GM23248 (cell line): ENCODE measurements around the gene ATP9A. TPM values are rescaled to one million over a fixed set of nuclear protein-coding genes. Genes with fewer than 3 reads are reported as not detected.

Experiments
- DNase-seq: peaks from one replicate; pipeline ENCODE4 v3.0.0-alpha.2; 2015
- H2AFZ ChIP-seq: fragments of 200-600 bp; sonication (generic); 2 replicates; pipeline ENCODE4 v1.6.1; 2016; ENCODE audit warnings: antibody characterized with exemption
- H3F3A ChIP-seq: fragments of 200-600 bp; sonication (generic); 2 replicates; pipeline ENCODE4 v1.6.1; 2016; ENCODE audit warnings: mild to moderate bottlenecking, antibody characterized with exemption, mixed run types; ENCODE audit not compliant: insufficient read depth
- H3K27ac ChIP-seq: fragments of 200-600 bp; sonication (generic); 2 replicates; pipeline ENCODE4 v1.5.1; 2016; ENCODE audit warnings: mild to moderate bottlenecking
- H3K27me3 ChIP-seq: fragments of 200-600 bp; sonication (generic); replicated peaks from 2 replicates; pipeline ENCODE4 v1.6.1; 2016; ENCODE audit warnings: mild to moderate bottlenecking; ENCODE audit not compliant: insufficient read depth
- H3K36me3 ChIP-seq: fragments of 200-600 bp; sonication (generic); 2 replicates; pipeline ENCODE4 v1.6.1; 2016; ENCODE audit warnings: low read depth, mild to moderate bottlenecking
- H3K4me1 ChIP-seq: fragments of 200-600 bp; sonication (generic); 2 replicates; pipeline ENCODE4 v1.6.1; 2016; ENCODE audit warnings: mild to moderate bottlenecking; ENCODE audit not compliant: insufficient read depth
- H3K4me2 ChIP-seq: fragments of 200-600 bp; sonication (generic); one replicate; pipeline ENCODE4 v1.6.1; 2016; ENCODE audit warnings: mild to moderate bottlenecking; ENCODE audit not compliant: unreplicated experiment
- H3K4me3 ChIP-seq: fragments of 200-600 bp; sonication (generic); 2 replicates; pipeline ENCODE4 v1.5.1; 2016; ENCODE audit warnings: mild to moderate bottlenecking
- H3K79me2 ChIP-seq: fragments of 200-600 bp; sonication (generic); 2 replicates; pipeline ENCODE4 v1.6.1; 2016; ENCODE audit warnings: mild to moderate bottlenecking; ENCODE audit not compliant: insufficient read depth
- H3K9ac ChIP-seq: fragments of 200-600 bp; sonication (generic); 2 replicates; pipeline ENCODE4 v1.6.1; 2016; ENCODE audit warnings: mild to moderate bottlenecking
- H3K9me2 ChIP-seq: fragments of 200-600 bp; sonication (generic); 2 replicates; pipeline ENCODE4 v1.6.1; 2016; ENCODE audit warnings: mixed run types, mild to moderate bottlenecking, moderate library complexity; ENCODE audit not compliant: insufficient read depth
- H3K9me3 ChIP-seq: fragments of 200-600 bp; sonication (generic); one replicate; pipeline ENCODE4 v1.6.1; 2017; ENCODE audit warnings: low read depth
- H4K20me1 ChIP-seq: fragments of 200-600 bp; sonication (generic); 2 replicates; pipeline ENCODE4 v1.6.0; 2016; ENCODE audit not compliant: insufficient read depth
- EZH2 ChIP-seq: fragments of 200-600 bp; sonication (generic); IDR thresholded peaks from 2 replicates; pipeline ENCODE4 v1.6.1; 2018; ENCODE audit warnings: antibody characterized with exemption, mild to moderate bottlenecking; ENCODE audit not compliant: insufficient read depth, poor library complexity, severe bottlenecking
- EZH2phosphoT487 ChIP-seq: fragments of 200-600 bp; sonication (generic); IDR thresholded peaks from 2 replicates; pipeline ENCODE4 v1.6.1; 2018; ENCODE audit warnings: antibody characterized with exemption, moderate library complexity, mild to moderate bottlenecking, low read depth; ENCODE audit not compliant: insufficient read depth
- WGBS, 2 experiments: methylation state at CpG; one replicate each; pipeline ENCODE4 v1.1.6; 2015 to 2017; ENCODE audit warnings: low lambda C conversion rate in 2 of 2, low coverage in 1 of 2; ENCODE audit errors: missing lambda C conversion rate in 2 of 2; 5-methylcytosine and 5-hydroxymethylcytosine counted together
- in situ Hi-C: fragments of 300-500 bp; cut with MboI; formaldehyde crosslinking; loops from 2 replicates; pipeline ENCODE4 v1.15.0; 2020
- polyA plus RNA-seq: library from polyadenylated mRNA; unstranded; fragments of >200 nt; fragmentation: Nextera tagmentation; extraction: Ambion mirVana; gene quantifications from 2 replicates; pipeline ENCODE4 v1.2.1, GENCODE V29; 2016
- total RNA-seq: library from RNA; depleted of rRNA; stranded (reverse); fragments of >200 nt; shearing (Covaris generic); gene quantifications from 2 replicates; pipeline ENCODE4 v1.2.3, GENCODE V29; 2014

ATP9A gene
- total and polyA plus RNA-seq, 2 experiments from 2014 or later = 6.9 to 15.9 TPM

- no peak overlapping the region for H3K4me3 ChIP-seq
- no peaks in the 10 kb centered on the region for H3K9me2 ChIP-seq
- H3K36me3 ChIP-seq = no peaks in the 10 kb centered on the region
- H3K9me3 ChIP-seq = no peaks in the 10 kb centered on the region
- no peaks in the 10 kb centered on the region for H3F3A ChIP-seq
- no peaks in the 10 kb centered on the region for H3K79me2 ChIP-seq
- no peak overlapping the region for H2AFZ ChIP-seq
- WGBS, 2 experiments = 92 to 94% methylated on average over 8 of the region's 8 CpGs
- no peaks in the 10 kb centered on the region for H3K4me1 ChIP-seq
- DNase-seq = no peak
- no peak overlapping the region for H3K9ac ChIP-seq
- no peak overlapping the region for H3K4me2 ChIP-seq
- H3K27me3 ChIP-seq = no peaks in the 10 kb centered on the region
- no peaks in the 10 kb centered on the region for H4K20me1 ChIP-seq
- no peak for TF ChIP-seq EZH2
- no peak for TF ChIP-seq EZH2phosphoT487
- no peak overlapping the region for H3K27ac ChIP-seq
- in situ Hi-C loops = no loop called here
Observed at GRCh38 chr20:51637241-51637640, 130.9 kb downstream of the ATP9A start.

GRCh38 chr20:51636123-51636522 lies 132.1 kb downstream of the ATP9A start:
- Histone ChIP-seq H3K27ac (no peak overlapping the region), H3K4me1 (peaks cover 6% of the 10 kb centered on the region), H3K9me2 (no peaks in the 10 kb centered on the region), H3K4me2 (no peak overlapping the region), H3K9me3 (no peaks in the 10 kb centered on the region), H3K79me2 (no peaks in the 10 kb centered on the region), H2AFZ (no peak overlapping the region), H3K27me3 (no peaks in the 10 kb centered on the region), H3K4me3 (no peak overlapping the region), H3K9ac (no peak overlapping the region), H3F3A (peaks cover 1% of the 10 kb centered on the region; the same call in 1 of the 2 replicates), H3K36me3 (no peaks in the 10 kb centered on the region), H4K20me1 (no peaks in the 10 kb centered on the region)
- in situ Hi-C loops = no loop called here
- no peak for DNase-seq
- 93% methylated on average over 8 of the region's 8 CpGs for WGBS, 2 experiments
- TF ChIP-seq EZH2 (no peak), EZH2phosphoT487 (no peak)

GRCh38 chr20:51635680-51636079 lies 132.5 kb downstream of the ATP9A start:
- Histone ChIP-seq H3K36me3 (no peaks in the 10 kb centered on the region), H3K9ac (no peak overlapping the region), H3K27ac (no peak overlapping the region), H3F3A (peaks cover 6% of the 10 kb centered on the region), H3K4me1 (peaks cover 11% of the 10 kb centered on the region), H3K27me3 (no peaks in the 10 kb centered on the region), H3K79me2 (no peaks in the 10 kb centered on the region), H3K4me3 (no peak overlapping the region), H3K9me2 (no peaks in the 10 kb centered on the region), H2AFZ (no peak overlapping the region), H3K4me2 (no peak overlapping the region), H4K20me1 (no peaks in the 10 kb centered on the region), H3K9me3 (no peaks in the 10 kb centered on the region)
- no peak for DNase-seq
- no peak for TF ChIP-seq EZH2
- TF ChIP-seq EZH2phosphoT487 = no peak
- in situ Hi-C loops = no loop called here
- 95 to 98% methylated on average over 2 of the region's 2 CpGs for WGBS, 2 experiments

- in situ Hi-C loops = no loop called here
- no peaks in the 10 kb centered on the region for H3K9me2 ChIP-seq
- H3K9ac ChIP-seq = no peak overlapping the region
- no peaks in the 10 kb centered on the region for H3K36me3 ChIP-seq
- H3K4me1 ChIP-seq = peaks cover 15% of the 10 kb centered on the region
- WGBS, 2 experiments = 85 to 88% methylated on average over 5 of the region's 5 CpGs
- no peak overlapping the region for H3K27ac ChIP-seq
- H3K27me3 ChIP-seq = no peaks in the 10 kb centered on the region
- no peak for TF ChIP-seq EZH2
- TF ChIP-seq EZH2phosphoT487 = no peak
- DNase-seq = no peak
- no peaks in the 10 kb centered on the region for H3K79me2 ChIP-seq
- no peaks in the 10 kb centered on the region for H3K9me3 ChIP-seq
- no peak overlapping the region for H2AFZ ChIP-seq
- H3K4me2 ChIP-seq = no peak overlapping the region
- no peak overlapping the region for H3K4me3 ChIP-seq
- H3F3A ChIP-seq = peaks cover 14% of the 10 kb centered on the region
- no peaks in the 10 kb centered on the region for H4K20me1 ChIP-seq
Observed at GRCh38 chr20:51634877-51635276, 133.3 kb downstream of the ATP9A start.

GRCh38 chr20:51634257-51634656 lies 133.9 kb downstream of the ATP9A start:
- Histone ChIP-seq H2AFZ (no peak overlapping the region), H3K36me3 (no peaks in the 10 kb centered on the region), H3K9me2 (no peaks in the 10 kb centered on the region), H3K4me3 (no peak overlapping the region), H3K4me1 (peaks cover 15% of the 10 kb centered on the region), H3K79me2 (no peaks in the 10 kb centered on the region), H4K20me1 (no peaks in the 10 kb centered on the region), H3K27me3 (no peaks in the 10 kb centered on the region), H3K27ac (no peak overlapping the region), H3F3A (peaks cover 15% of the 10 kb centered on the region), H3K9me3 (no peaks in the 10 kb centered on the region), H3K9ac (no peak overlapping the region), H3K4me2 (no peak overlapping the region)
- in situ Hi-C loops = no loop called here
- no peak for DNase-seq
- TF ChIP-seq EZH2phosphoT487 = no peak
- no peak for TF ChIP-seq EZH2
- 82 to 90% methylated on average over 9 of the region's 9 CpGs for WGBS, 2 experiments
